ENCODE measurements around the gene PRPF38B.
"Not testable (repeated sequence)": the region's sequence is repeated elsewhere in the genome, so short reads cannot be mapped to it uniquely, and the experiment has no call there.

The PRPF38B gene

GRCh38 chr1:108671143-108671542 lies 21.0 kb upstream of the PRPF38B start:
- TF ChIP-seq, protein P1, sequence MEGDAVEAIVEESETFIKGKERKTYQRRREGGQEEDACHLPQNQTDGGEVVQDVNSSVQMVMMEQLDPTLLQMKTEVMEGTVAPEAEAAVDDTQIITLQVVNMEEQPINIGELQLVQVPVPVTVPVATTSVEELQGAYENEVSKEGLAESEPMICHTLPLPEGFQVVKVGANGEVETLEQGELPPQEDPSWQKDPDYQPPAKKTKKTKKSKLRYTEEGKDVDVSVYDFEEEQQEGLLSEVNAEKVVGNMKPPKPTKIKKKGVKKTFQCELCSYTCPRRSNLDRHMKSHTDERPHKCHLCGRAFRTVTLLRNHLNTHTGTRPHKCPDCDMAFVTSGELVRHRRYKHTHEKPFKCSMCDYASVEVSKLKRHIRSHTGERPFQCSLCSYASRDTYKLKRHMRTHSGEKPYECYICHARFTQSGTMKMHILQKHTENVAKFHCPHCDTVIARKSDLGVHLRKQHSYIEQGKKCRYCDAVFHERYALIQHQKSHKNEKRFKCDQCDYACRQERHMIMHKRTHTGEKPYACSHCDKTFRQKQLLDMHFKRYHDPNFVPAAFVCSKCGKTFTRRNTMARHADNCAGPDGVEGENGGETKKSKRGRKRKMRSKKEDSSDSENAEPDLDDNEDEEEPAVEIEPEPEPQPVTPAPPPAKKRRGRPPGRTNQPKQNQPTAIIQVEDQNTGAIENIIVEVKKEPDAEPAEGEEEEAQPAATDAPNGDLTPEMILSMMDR (IDR thresholded peaks at IDR 0.05; ENCODE audit: insufficient read depth, low read length, missing control alignments), result no peak
- DNase-seq (ENCODE audit: low read depth, low spot score), result no peak
- CTCF ChIA-PET, result interaction anchor here (1.4 kb wide), 1 partner anchor 10 kb away, joined by 3 read pairs; the partner anchor contains the start of gene HENMT1
- POLR2A ChIA-PET, result no interaction called here
- no peak overlapping the region for H3K4me3 ChIP-seq (ENCODE audit: low read depth, low read length)

DNA sequence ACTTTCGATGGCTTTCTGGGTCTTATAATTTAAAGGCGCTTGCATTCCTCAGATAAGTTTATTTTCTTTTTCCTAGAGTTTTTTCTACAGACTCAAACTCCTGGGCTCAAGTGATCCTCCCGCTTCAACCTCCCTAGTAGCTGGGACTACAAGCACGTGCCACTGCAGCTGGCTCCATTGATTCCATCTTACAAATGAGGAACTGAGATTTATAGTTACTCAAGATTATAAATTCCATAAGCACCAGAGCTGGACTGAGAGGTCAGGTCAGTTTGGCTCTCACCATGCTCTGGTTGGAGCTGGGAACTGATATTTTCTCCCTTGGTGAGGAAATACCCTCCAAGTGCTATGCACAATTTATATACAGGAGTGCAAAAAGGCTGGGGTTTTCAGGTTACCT lies 13.4 kb upstream of the PRPF38B start:
- ChIA-PET CTCF (interaction anchor here (1.1 kb wide), 1 partner anchor 118 kb away, joined by 3 read pairs; no protein-coding TSS in a partner anchor), POLR2A (no interaction called here)
- TF ChIP-seq, protein P1 (IDR thresholded peaks at IDR 0.05; ENCODE audit: insufficient read depth, low read length, missing control alignments), result no peak
- no peak overlapping the region for H3K4me3 ChIP-seq (ENCODE audit: low read depth, low read length)
- DNase-seq (ENCODE audit: low read depth, low spot score), result no peak

DNA sequence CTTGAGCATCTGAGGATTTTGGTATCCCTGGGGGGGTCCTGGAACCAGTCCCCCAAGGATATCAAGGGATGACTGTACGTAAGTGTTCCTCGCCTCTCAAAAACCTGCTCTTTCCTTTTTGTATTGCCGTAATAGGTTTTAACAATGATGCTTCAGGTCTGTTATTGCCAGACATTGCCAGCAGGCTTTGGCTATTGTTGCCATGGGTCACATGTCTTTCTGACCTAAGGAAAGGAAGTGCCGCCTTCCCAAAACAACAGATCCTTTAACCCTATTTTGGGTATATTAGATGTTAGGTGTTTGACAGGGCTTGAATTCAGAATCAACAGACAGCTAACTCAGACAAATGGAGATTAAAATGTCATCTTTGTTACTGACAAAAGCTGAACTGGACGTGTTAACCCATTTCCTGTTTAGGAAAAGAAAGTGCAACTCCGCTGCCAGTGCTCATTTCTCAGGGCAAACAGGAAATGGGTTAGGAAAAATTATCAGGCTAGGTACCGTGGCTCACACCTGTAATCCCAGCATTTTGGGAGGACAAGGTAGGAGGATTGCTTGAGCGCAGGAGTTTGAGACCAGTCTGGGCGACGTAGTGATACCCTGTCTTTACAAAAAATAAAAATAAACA lies 12.4 kb upstream of the PRPF38B start:
- CTCF ChIA-PET, result no interaction called here

GRCh38 chr1:108681701-108682100 lies 10.4 kb upstream of the PRPF38B start:
- CTCF ChIA-PET, result interaction anchor here (1.3 kb wide), 1 partner anchor 39 kb away, joined by 3 read pairs; no protein-coding TSS in a partner anchor

More for the DNA sequence above, 12.4 kb upstream of the PRPF38B start:
- DNase-seq (ENCODE audit: low read depth, low spot score), result no peak
- H3K4me3 ChIP-seq (ENCODE audit: low read depth, low read length), result no peak overlapping the region
- POLR2A ChIA-PET, result no interaction called here
- TF ChIP-seq, protein P1 (IDR thresholded peaks at IDR 0.05; ENCODE audit: insufficient read depth, low read length, missing control alignments), result no peak

GRCh38 chr1:108685529-108685928 lies 6.6 kb upstream of the PRPF38B start:
- H3K4me3 ChIP-seq (ENCODE audit: low read depth, low read length), result no peak overlapping the region
- ChIA-PET POLR2A (no interaction called here), CTCF (interaction anchor here (0.7 kb wide), 1 partner anchor 173 kb away, joined by 3 read pairs; no protein-coding TSS in a partner anchor)
- TF ChIP-seq, protein P1 (IDR thresholded peaks at IDR 0.05; ENCODE audit: insufficient read depth, low read length, missing control alignments), result no peak
- DNase-seq (ENCODE audit: low read depth, low spot score), result no peak

More at GRCh38 chr1:108681701-108682100, 10.4 kb upstream of the PRPF38B start:
- H3K4me3 ChIP-seq (ENCODE audit: low read depth, low read length); DNase-seq (ENCODE audit: low read depth, low spot score); POLR2A ChIA-PET: not testable (repeated sequence)

DNA sequence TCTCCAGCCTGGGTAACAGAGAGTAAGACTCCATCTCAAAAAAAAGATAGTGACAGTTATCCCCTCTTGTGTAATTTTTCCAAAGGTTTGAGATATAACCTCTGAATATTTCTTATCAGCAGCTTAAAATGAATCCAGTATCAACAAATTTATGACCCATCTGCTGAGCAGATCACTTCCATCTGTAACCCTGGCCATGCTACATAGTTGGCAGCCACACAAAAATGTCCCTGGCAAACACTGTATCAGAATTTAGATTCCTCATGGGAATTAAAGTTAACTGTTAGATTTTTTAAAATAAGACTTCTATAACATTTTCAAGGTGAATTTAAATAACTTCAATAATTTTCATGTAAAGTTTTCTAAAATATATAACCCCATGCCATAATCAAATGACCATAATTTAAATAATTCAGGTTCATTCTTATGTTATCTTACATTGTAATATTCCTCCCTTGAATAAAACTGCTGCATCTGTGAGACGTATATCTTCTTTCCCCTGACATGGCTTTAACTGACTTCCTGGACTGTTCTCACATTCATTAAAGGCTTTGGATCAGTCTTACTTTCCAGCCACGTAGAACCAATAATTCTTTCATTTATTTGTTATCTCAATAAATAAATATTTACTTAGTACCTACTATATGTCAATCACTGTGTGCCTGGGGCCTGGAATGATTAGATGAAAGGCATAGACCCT lies 5.3 kb upstream of the PRPF38B start:
- TF ChIP-seq, protein P1 (IDR thresholded peaks at IDR 0.05; ENCODE audit: insufficient read depth, low read length, missing control alignments), result no peak
- CTCF ChIA-PET, result no interaction called here
- no peak overlapping the region for H3K4me3 ChIP-seq (ENCODE audit: low read depth, low read length)

More for the DNA sequence above, 5.3 kb upstream of the PRPF38B start:
- POLR2A ChIA-PET, result no interaction called here
- peak; percentile 19 for DNase-seq (ENCODE audit: low read depth, low spot score)
